ENCODE data around the gene SULT2B1.

SULT2B1 gene

DNA sequence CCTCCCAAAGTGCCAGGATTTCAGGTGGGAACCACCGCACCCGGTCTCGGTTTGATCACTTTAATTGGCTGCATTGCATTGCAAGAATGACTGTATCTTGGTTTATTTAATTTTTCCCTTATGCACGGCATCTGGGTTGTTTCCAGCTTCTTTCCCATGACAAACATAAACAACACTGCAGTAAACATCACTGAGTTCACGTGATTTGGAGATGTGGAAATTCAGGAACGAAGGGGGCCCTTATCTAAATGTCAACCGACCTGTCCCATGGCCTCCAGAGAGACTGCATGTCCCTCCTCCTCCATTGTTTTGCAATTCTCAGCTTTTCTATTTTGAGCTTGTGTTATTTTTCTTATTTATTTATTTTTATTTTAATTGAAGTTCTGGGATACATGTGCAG is 14.4 kb upstream of the SULT2B1 start:
- TF ChIP-seq CTCF (IDR thresholded peaks at IDR 0.05) = no peak

GRCh38 chr19:48539503-48540096 is 12.4 kb upstream of the SULT2B1 start:
- TF ChIP-seq CTCF (IDR thresholded peaks at IDR 0.05) = no peak

GRCh38 chr19:48540110-48540509 is 11.9 kb upstream of the SULT2B1 start:
- TF ChIP-seq CTCF (IDR thresholded peaks at IDR 0.05) = no peak

DNA sequence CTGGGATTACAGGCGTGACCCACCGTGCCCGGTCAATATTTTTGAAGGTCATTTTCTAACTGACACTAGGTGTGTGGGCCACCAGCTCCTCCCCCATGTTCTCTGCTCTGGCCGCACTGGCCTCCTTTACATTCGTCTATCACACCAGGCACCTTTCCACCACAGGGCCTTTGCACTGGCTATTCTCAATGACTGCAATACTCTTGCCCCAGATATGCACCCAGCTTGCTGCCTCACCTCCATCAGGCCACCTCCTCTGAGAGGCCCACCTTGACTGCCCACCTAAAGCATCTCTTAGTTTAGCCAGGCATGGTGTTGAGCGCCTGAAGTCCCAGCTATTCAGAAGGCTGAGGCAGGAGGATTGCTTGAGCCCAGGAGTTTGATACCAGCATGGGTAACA is 10.2 kb upstream of the SULT2B1 start:
- TF ChIP-seq CTCF (IDR thresholded peaks at IDR 0.05) = no peak

- no peak for TF ChIP-seq CTCF (IDR thresholded peaks at IDR 0.05)
Observed at GRCh38 chr19:48543121-48543710, 8.8 kb upstream of the SULT2B1 start.

DNA sequence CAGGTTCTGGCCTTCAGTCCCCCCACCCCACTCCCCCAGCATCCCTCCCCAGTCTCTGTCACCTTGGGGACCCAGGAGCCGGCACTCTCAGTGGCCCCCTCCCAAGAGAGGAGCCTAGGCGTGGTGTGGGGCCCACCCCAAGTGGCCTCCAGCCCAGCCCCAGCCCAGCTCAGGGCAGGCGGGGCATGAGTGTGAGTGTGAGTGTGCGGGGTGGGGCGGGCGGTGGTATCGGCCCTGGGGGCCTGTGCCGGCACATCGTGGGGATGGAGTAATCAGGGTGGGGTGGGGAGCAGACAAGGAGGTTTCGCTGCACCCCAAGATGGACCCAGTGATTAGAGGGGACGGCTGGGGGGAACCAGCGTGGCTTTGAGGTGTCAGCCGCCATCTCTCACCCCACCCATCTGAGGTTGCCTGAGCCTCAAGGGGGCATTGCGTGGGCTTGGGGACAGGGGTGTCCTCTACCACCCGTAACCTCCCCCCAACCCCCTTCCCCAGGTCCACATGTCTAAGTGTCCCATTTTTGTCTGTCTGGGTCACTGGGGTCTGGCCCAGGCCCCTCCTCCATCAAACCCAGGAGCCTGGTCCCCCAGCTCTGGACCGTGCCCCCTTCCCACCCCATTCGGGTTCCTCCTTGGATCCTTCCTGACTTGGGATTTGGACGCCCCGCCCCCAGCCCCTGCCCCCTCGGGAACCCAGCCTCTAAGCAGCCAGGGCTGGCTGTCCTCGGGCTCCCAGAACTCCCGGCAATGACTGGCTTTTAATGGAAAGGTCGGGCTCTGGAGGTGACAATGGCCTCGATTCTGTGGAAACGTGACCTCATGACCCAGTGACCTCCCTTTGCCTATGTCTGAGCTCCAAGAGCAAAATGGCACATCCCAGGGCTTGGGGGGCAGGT is 6.9 kb upstream of the SULT2B1 start:
- no peak for TF ChIP-seq CTCF (IDR thresholded peaks at IDR 0.05)

- TF ChIP-seq CTCF (IDR thresholded peaks at IDR 0.05) = no peak
Observed at GRCh38 chr19:48547722-48548121, 4.2 kb upstream of the SULT2B1 start.
